ENCODE measurements around the gene MYO3A. TPM values are rescaled to one million over a fixed set of nuclear protein-coding genes. Genes with fewer than 3 reads are reported as not detected.

The MYO3A gene
- total RNA-seq = not detected

GRCh38 chr10:25933653-25934608 is at the start of gene MYO3A:
Gene MYO3A, plus strand, starts transcription at chr10:25934229. Its CDS starts 17,882 bp downstream, at chr10:25952111.
- intact Hi-C loops (cut with DNase I, micrococcal nuclease) = no loop called here

GRCh38 chr10:25888627-25889026 is 45.4 kb upstream of the MYO3A start:
- Mint-ChIP-seq H3K27me3 (peaks cover 4% of the 10 kb centered on the region), H3K27ac (no peak overlapping the region), H3K4me3 (no peak overlapping the region), H3K36me3 (ENCODE audit: low read depth) (no peaks in the 10 kb centered on the region), H3K4me1 (no peaks in the 10 kb centered on the region), H3K9me3 (ENCODE audit: low read depth) (no peaks in the 10 kb centered on the region)
- ChIA-PET CTCF (no interaction called here), POLR2A (no interaction called here)
- intact Hi-C loops (cut with DNase I, micrococcal nuclease) = no loop called here
- DNase-seq (no peak), ATAC-seq (no peak)

More at GRCh38 chr10:25933653-25934608, at the start of gene MYO3A:
- H3K27me3 Mint-ChIP-seq = peaks cover 39% of the 10 kb centered on the region
- peak; percentile 8 for DNase-seq
- H3K4me1 Mint-ChIP-seq = peaks cover 7% of the 10 kb centered on the region
- ChIA-PET POLR2A (no interaction called here), CTCF (interaction anchor here (0.6 to 1.3 kb wide), 2 partner anchors 9 to 81 kb away, joined by 4 read pairs; no protein-coding TSS in a partner anchor)
- peak; percentile 9 for ATAC-seq
- no peaks in the 10 kb centered on the region for H3K36me3 Mint-ChIP-seq (ENCODE audit: low read depth)
- H3K4me3 Mint-ChIP-seq = peak within 1 kb of the TSS; percentile 46
- no peaks in the 10 kb centered on the region for H3K9me3 Mint-ChIP-seq (ENCODE audit: low read depth)
- H3K27ac Mint-ChIP-seq = peak within 1 kb of the TSS; percentile 21

GRCh38 chr10:25890995-25891394 is 43.0 kb upstream of the MYO3A start:
- Mint-ChIP-seq H3K4me3 (no peak overlapping the region), H3K4me1 (no peaks in the 10 kb centered on the region), H3K9me3 (ENCODE audit: low read depth) (no peaks in the 10 kb centered on the region), H3K27me3 (peaks cover 8% of the 10 kb centered on the region), H3K36me3 (ENCODE audit: low read depth) (no peaks in the 10 kb centered on the region), H3K27ac (no peak overlapping the region)
- ATAC-seq (no peak), DNase-seq (no peak)
- POLR2A ChIA-PET = no interaction called here
- CTCF ChIA-PET = interaction anchor here (0.6 to 1.5 kb wide), 3 partner anchors 14 to 272 kb away, joined by 3 to 4 read pairs (median 3); no protein-coding TSS in a partner anchor
- intact Hi-C loops (cut with DNase I, micrococcal nuclease) = no loop called here

- Mint-ChIP-seq H3K4me1 (no peaks in the 10 kb centered on the region), H3K4me3 (no peak overlapping the region), H3K27ac (no peak overlapping the region), H3K27me3 (peaks cover 4% of the 10 kb centered on the region), H3K9me3 (ENCODE audit: low read depth) (no peaks in the 10 kb centered on the region), H3K36me3 (ENCODE audit: low read depth) (no peaks in the 10 kb centered on the region)
- intact Hi-C loops (cut with DNase I, micrococcal nuclease) = no loop called here
- ATAC-seq (no peak), DNase-seq (no peak)
- POLR2A ChIA-PET = no interaction called here
- CTCF ChIA-PET = interaction anchor here (0.7 to 1.4 kb wide), 2 partner anchors 18 to 20 kb away, joined by 3 read pairs; no protein-coding TSS in a partner anchor
These were observed 38.2 kb upstream of the MYO3A start for GRCh38 chr10:25895856-25896255.

- ChIA-PET POLR2A (no interaction called here), CTCF (interaction anchor here (1.4 kb wide), 1 partner anchor 21 kb away, joined by 3 read pairs; no protein-coding TSS in a partner anchor)
- Mint-ChIP-seq H3K36me3 (ENCODE audit: low read depth) (no peaks in the 10 kb centered on the region), H3K4me1 (no peaks in the 10 kb centered on the region), H3K27me3 (peaks cover 4% of the 10 kb centered on the region), H3K4me3 (no peak overlapping the region), H3K9me3 (ENCODE audit: low read depth) (no peaks in the 10 kb centered on the region), H3K27ac (no peak overlapping the region)
- intact Hi-C loops (cut with DNase I, micrococcal nuclease) = no loop called here
- DNase-seq = no peak
- no peak for ATAC-seq
These were observed 37.6 kb upstream of the MYO3A start for GRCh38 chr10:25896421-25896820.

- H3K36me3 Mint-ChIP-seq (ENCODE audit: low read depth) = no peaks in the 10 kb centered on the region
- peaks cover 4% of the 10 kb centered on the region for H3K27me3 Mint-ChIP-seq
- ATAC-seq (no peak), DNase-seq (no peak)
- H3K4me3 Mint-ChIP-seq = no peak overlapping the region
- no peak overlapping the region for H3K27ac Mint-ChIP-seq
- no peaks in the 10 kb centered on the region for H3K9me3 Mint-ChIP-seq (ENCODE audit: low read depth)
- ChIA-PET POLR2A (no interaction called here), CTCF (no interaction called here)
- H3K4me1 Mint-ChIP-seq = no peaks in the 10 kb centered on the region
- intact Hi-C loops (cut with DNase I, micrococcal nuclease) = no loop called here
These were observed 34.7 kb upstream of the MYO3A start for GRCh38 chr10:25899304-25899703.

- H3K27me3 Mint-ChIP-seq = peaks cover 4% of the 10 kb centered on the region
- no peaks in the 10 kb centered on the region for H3K4me1 Mint-ChIP-seq
- H3K36me3 Mint-ChIP-seq (ENCODE audit: low read depth) = no peaks in the 10 kb centered on the region
- intact Hi-C loops (cut with DNase I, micrococcal nuclease) = no loop called here
- no peak for DNase-seq
- ChIA-PET CTCF (interaction anchor here (1.9 kb wide), 1 partner anchor 26 kb away, joined by 4 read pairs; no protein-coding TSS in a partner anchor), POLR2A (no interaction called here)
- no peak overlapping the region for H3K27ac Mint-ChIP-seq
- no peaks in the 10 kb centered on the region for H3K9me3 Mint-ChIP-seq (ENCODE audit: low read depth)
- no peak for ATAC-seq
- no peak overlapping the region for H3K4me3 Mint-ChIP-seq
These were observed 32.8 kb upstream of the MYO3A start for GRCh38 chr10:25901199-25901598.

GRCh38 chr10:25902002-25902401 is 32.0 kb upstream of the MYO3A start:
- ATAC-seq = no peak
- intact Hi-C loops (cut with DNase I, micrococcal nuclease) = no loop called here
- no peaks in the 10 kb centered on the region for H3K4me1 Mint-ChIP-seq
- no peak overlapping the region for H3K4me3 Mint-ChIP-seq
- no peaks in the 10 kb centered on the region for H3K9me3 Mint-ChIP-seq (ENCODE audit: low read depth)
- H3K27me3 Mint-ChIP-seq = peaks cover 4% of the 10 kb centered on the region
- POLR2A ChIA-PET = no interaction called here
- CTCF ChIA-PET = interaction anchor here (1.9 kb wide), 1 partner anchor 27 kb away, joined by 4 read pairs; no protein-coding TSS in a partner anchor
- DNase-seq = no peak
- H3K27ac Mint-ChIP-seq = no peak overlapping the region
- no peaks in the 10 kb centered on the region for H3K36me3 Mint-ChIP-seq (ENCODE audit: low read depth)

GRCh38 chr10:25907261-25907660 is 26.8 kb upstream of the MYO3A start:
- peaks cover 4% of the 10 kb centered on the region for H3K27me3 Mint-ChIP-seq
- no peak for DNase-seq
- CTCF ChIA-PET = no interaction called here
- no peaks in the 10 kb centered on the region for H3K4me1 Mint-ChIP-seq
- no peak overlapping the region for H3K27ac Mint-ChIP-seq
- intact Hi-C loops (cut with DNase I, micrococcal nuclease) = no loop called here
- POLR2A ChIA-PET = no interaction called here
- H3K36me3 Mint-ChIP-seq (ENCODE audit: low read depth) = no peaks in the 10 kb centered on the region
- H3K9me3 Mint-ChIP-seq (ENCODE audit: low read depth) = peaks cover 2% of the 10 kb centered on the region
- no peak for ATAC-seq
- H3K4me3 Mint-ChIP-seq = no peak overlapping the region

GRCh38 chr10:25912866-25913265 is 21.2 kb upstream of the MYO3A start:
- peaks cover under 1% of the 10 kb centered on the region for H3K9me3 Mint-ChIP-seq (ENCODE audit: low read depth)
- no peak for DNase-seq
- no peak for ATAC-seq
- no peaks in the 10 kb centered on the region for H3K4me1 Mint-ChIP-seq
- H3K27ac Mint-ChIP-seq = no peak overlapping the region
- intact Hi-C loops (cut with DNase I, micrococcal nuclease) = no loop called here
- ChIA-PET CTCF (interaction anchor here (0.6 kb wide), 1 partner anchor 22 kb away, joined by 5 read pairs; no protein-coding TSS in a partner anchor), POLR2A (no interaction called here)
- no peaks in the 10 kb centered on the region for H3K36me3 Mint-ChIP-seq (ENCODE audit: low read depth)
- H3K27me3 Mint-ChIP-seq = peaks cover under 1% of the 10 kb centered on the region
- no peak overlapping the region for H3K4me3 Mint-ChIP-seq

- H3K9me3 Mint-ChIP-seq (ENCODE audit: low read depth) = no peaks in the 10 kb centered on the region
- no peak for DNase-seq
- H3K36me3 Mint-ChIP-seq (ENCODE audit: low read depth) = no peaks in the 10 kb centered on the region
- H3K4me3 Mint-ChIP-seq = no peak overlapping the region
- ChIA-PET CTCF (no interaction called here), POLR2A (no interaction called here)
- no peak overlapping the region for H3K27ac Mint-ChIP-seq
- intact Hi-C loops (cut with DNase I, micrococcal nuclease) = no loop called here
- H3K4me1 Mint-ChIP-seq = no peaks in the 10 kb centered on the region
- no peaks in the 10 kb centered on the region for H3K27me3 Mint-ChIP-seq
- ATAC-seq = no peak
These were observed 19.3 kb upstream of the MYO3A start for GRCh38 chr10:25914776-25915175.

GRCh38 chr10:25934621-25935139 is 651 bp downstream of the MYO3A start:
- Mint-ChIP-seq H3K36me3 (ENCODE audit: low read depth) (no peaks in the 10 kb centered on the region), H3K27ac (peak overlapping the region; percentile 21), H3K4me3 (peak overlapping the region; percentile 46), H3K27me3 (peaks cover 37% of the 10 kb centered on the region), H3K9me3 (ENCODE audit: low read depth) (no peaks in the 10 kb centered on the region), H3K4me1 (peaks cover 7% of the 10 kb centered on the region)
- POLR2A ChIA-PET = no interaction called here
- ATAC-seq (peak; percentile 65), DNase-seq (peak; percentile 47)
- intact Hi-C loops (cut with DNase I, micrococcal nuclease) = no loop called here
- CTCF ChIA-PET = interaction anchor here (0.6 to 1.3 kb wide), 3 partner anchors 9 to 81 kb away, joined by 4 to 5 read pairs (median 4); no protein-coding TSS in a partner anchor
